HCT116 (cell line): ENCODE results near the gene LRCH1. TPM values are rescaled to one million over a fixed set of nuclear protein-coding genes. Genes with fewer than 3 reads are reported as not detected.

Experiments used
- ATAC-seq: fragments of 200-7000 bp; cut with Tn5 transposase; 2 replicates; pipeline ENCODE4 v1.9.1; 2020; ENCODE audit warnings: mild to moderate bottlenecking, moderate library complexity
- BruUV-seq: library from RNA; stranded (reverse); fragments of 400-500 nt; replicated peaks from 2 replicates; lab custom pipeline; 2021; lab: Mats Ljungman, UMichigan
- CTCF ChIA-PET: fragments of 300-600 bp; sonication (Branson Sonifier 250); formaldehyde crosslinking; loops from one replicate; lab custom pipeline; 2021; ENCODE audit warnings: antibody characterized with exemption; lab: Charles Lee
- POLR2A ChIA-PET: fragments of 300-600, 350-600 bp; sonication (Branson Sonifier 250); formaldehyde crosslinking; loops from one replicate; lab custom pipeline; 2021; ENCODE audit warnings: antibody characterized with exemption; lab: Charles Lee
- RAD21 ChIA-PET, 2 experiments: fragments of 300-600 bp; sonication (Branson Sonifier 250); formaldehyde crosslinking; loops; one replicate each; lab custom pipeline; 2023; ENCODE audit warnings: low total read pairs in 2 of 2; ENCODE audit not compliant: uncharacterized antibody in 2 of 2, unreplicated experiment in 2 of 2, low non-redundant PET in 1 of 2; lab: Charles Lee
- DNase-seq: peaks from one replicate; pipeline ENCODE4 v3.0.0-alpha.2; 2010; ENCODE audit warnings: low read depth, low spot score
- H2AFZ ChIP-seq: fragments of 200-600 bp; shearing (Covaris generic), sonication (generic); 2 replicates; pipeline ENCODE4 v1.6.1; 2017; ENCODE audit warnings: low read depth, mixed run types, mixed read lengths, antibody characterized with exemption, low read length; ENCODE audit not compliant: poor library complexity, severe bottlenecking
- H3K27ac ChIP-seq: 2 replicates; pipeline ENCODE4 v1.5.1; 2012; ENCODE audit warnings: low read depth, low read length
- H3K27me3 ChIP-seq: fragments of 200-600 bp; sonication (generic); 2 replicates; pipeline ENCODE4 v1.6.1; 2016; ENCODE audit warnings: mixed run types, low read length, mixed read lengths; ENCODE audit not compliant: insufficient read depth
- H3K36me3 ChIP-seq, 2 experiments: fragments of 200-500 bp in 1 of 2; fragments of 200-600 bp in 1 of 2; sonication (Bioruptor generic) in 1 of 2; sonication (generic) in 1 of 2; 2 replicates each; pipeline versions ENCODE4 v1.5.1 to v1.6.1; 2014 to 2016; ENCODE audit warnings: low read length in 2 of 2, inconsistent platforms in 1 of 2, mixed read lengths in 1 of 2, mixed run types in 1 of 2; ENCODE audit not compliant: insufficient read depth in 2 of 2, control insufficient read depth in 1 of 2
- H3K4me1 ChIP-seq, 2 experiments: fragments of 200-600 bp in 1 of 2; sonication (generic) in 1 of 2; 2 replicates each; pipeline versions ENCODE4 v1.5.1 to v1.6.1; 2012 to 2017; ENCODE audit warnings: low read length in 2 of 2, inconsistent platforms in 1 of 2, mild to moderate bottlenecking in 1 of 2, mixed read lengths in 1 of 2, mixed run types in 1 of 2, moderate library complexity in 1 of 2; ENCODE audit not compliant: insufficient read depth in 2 of 2, control insufficient read depth in 1 of 2
- H3K4me2 ChIP-seq: fragments of 200-600 bp; sonication (generic); 2 replicates; pipeline ENCODE4 v1.6.1; 2017; ENCODE audit warnings: mixed run types, low read length, mixed read lengths
- H3K4me3 ChIP-seq, 2 experiments: fragments of 200-600 bp in 1 of 2; sonication (generic) in 1 of 2; replicated peaks in 1 of 2; 2 replicates each; pipeline ENCODE4 v1.5.1; 2011 to 2016; ENCODE audit warnings: low read length in 2 of 2, control low read depth in 1 of 2, low read depth in 1 of 2, mild to moderate bottlenecking in 1 of 2, mixed read lengths in 1 of 2, mixed run types in 1 of 2
- H3K79me2 ChIP-seq: fragments of 200-600 bp; sonication (generic); 2 replicates; pipeline ENCODE4 v1.6.1; 2017; ENCODE audit warnings: mild to moderate bottlenecking, mixed run types, low read length, moderate library complexity, mixed read lengths; ENCODE audit not compliant: insufficient read depth
- H3K9ac ChIP-seq: fragments of 200-600 bp; sonication (generic); 2 replicates; pipeline ENCODE4 v1.6.1; 2016; ENCODE audit warnings: low read length, mixed read lengths
- H3K9me2 ChIP-seq: fragments of 200-600 bp; sonication (generic), shearing (Covaris generic); 2 replicates; pipeline ENCODE4 v1.6.1; 2017; ENCODE audit warnings: mixed run types, mild to moderate bottlenecking, moderate library complexity; ENCODE audit not compliant: insufficient read depth
- H3K9me3 ChIP-seq, 2 experiments: fragments of 200-500 bp in 1 of 2; fragments of 200-600 bp in 1 of 2; sonication (Bioruptor generic) in 1 of 2; sonication (generic) in 1 of 2; 2 replicates each; pipeline ENCODE4 v1.6.1; 2014 to 2017; ENCODE audit warnings: low read length in 2 of 2, mixed read lengths in 2 of 2, inconsistent platforms in 1 of 2, low read depth in 1 of 2, mild to moderate bottlenecking in 1 of 2, mixed run types in 1 of 2, moderate library complexity in 1 of 2; ENCODE audit not compliant: control insufficient read depth in 1 of 2, insufficient read depth in 1 of 2
- H4K20me1 ChIP-seq: fragments of 200-600 bp; sonication (generic), shearing (Covaris generic); 2 replicates; pipeline ENCODE4 v1.6.1; 2017; ENCODE audit warnings: mixed run types, mild to moderate bottlenecking, moderate library complexity; ENCODE audit not compliant: insufficient read depth
- CBX3 ChIP-seq: IDR thresholded peaks from 2 replicates; pipeline ENCODE4 v1.6.1; 2012; ENCODE audit warnings: low read depth
- EGR1 ChIP-seq: IDR thresholded peaks from 2 replicates; pipeline ENCODE4 v1.6.1; 2012; ENCODE audit warnings: low read depth
- EZH2 ChIP-seq: fragments of 200-600 bp; sonication (generic); IDR thresholded peaks from 2 replicates; pipeline ENCODE4 v1.6.1; 2017; ENCODE audit warnings: antibody characterized with exemption, mixed run types
- EZH2phosphoT487 ChIP-seq: fragments of 200-600 bp; IDR thresholded peaks from 2 replicates; pipeline ENCODE4 v1.6.1; 2018; ENCODE audit warnings: antibody characterized with exemption, borderline replicate concordance
- FOSL1 ChIP-seq: IDR thresholded peaks from 2 replicates; pipeline ENCODE4 v1.6.1; 2012; ENCODE audit warnings: low read depth
- JUND ChIP-seq: IDR thresholded peaks from 2 replicates; pipeline ENCODE4 v1.6.1; 2012
- POLR2AphosphoS5 ChIP-seq: IDR thresholded peaks from 2 replicates; pipeline ENCODE4 v1.6.1; 2011; ENCODE audit warnings: mild to moderate bottlenecking, low read depth, low read length, moderate library complexity
- RAD21 ChIP-seq: IDR thresholded peaks from 2 replicates; pipeline ENCODE4 v1.6.1; 2012; ENCODE audit warnings: low read depth, mild to moderate bottlenecking
- SIN3A ChIP-seq: IDR thresholded peaks from 2 replicates; pipeline ENCODE4 v1.6.1; 2012; ENCODE audit warnings: low read depth
- SP1 ChIP-seq: IDR thresholded peaks from 2 replicates; pipeline ENCODE4 v1.6.1; 2012; ENCODE audit warnings: low read depth
- SRF ChIP-seq: IDR thresholded peaks from 2 replicates; pipeline ENCODE4 v1.6.1; 2012; ENCODE audit warnings: low read depth
- YY1 ChIP-seq: IDR thresholded peaks from 2 replicates; pipeline ENCODE4 v1.6.1; 2011; ENCODE audit warnings: low read length, low read depth, moderate library complexity, mild to moderate bottlenecking; ENCODE audit not compliant: insufficient replicate concordance; ENCODE audit errors: extremely low read depth
- ZFX ChIP-seq: fragments of 450-650 bp; IDR thresholded peaks from 2 replicates; pipeline ENCODE4 v1.6.1; 2017
- ZNF274 ChIP-seq: fragments of 200-500 bp; sonication (Bioruptor generic); IDR thresholded peaks from 2 replicates; pipeline ENCODE4 v1.6.1; 2014; ENCODE audit warnings: mild to moderate bottlenecking, low read depth, low read length, inconsistent platforms
- intact Hi-C: fragments of 100-400 bp; cut with micrococcal nuclease; formaldehyde crosslinking; loops from 2 replicates; pipeline ENCODE4 v1.10.0; 2022
- total RNA-seq: library from RNA; stranded (reverse); gene quantifications from one replicate; pipeline ENCODE4 v1.2.1, GENCODE V29; 2021; ENCODE audit not compliant: unreplicated experiment
- TF ChIP-seq, protein P1 (sequence below): IDR thresholded peaks from 2 replicates; pipeline ENCODE4 v1.6.1; 2012
- TF ChIP-seq, protein P2 (sequence below): IDR thresholded peaks from 2 replicates; pipeline ENCODE4 v1.6.1; 2011; ENCODE audit warnings: mild to moderate bottlenecking, low read length, moderate library complexity; ENCODE audit not compliant: insufficient replicate concordance; ENCODE audit errors: extremely low read depth
- TF ChIP-seq, protein P3 (sequence below): IDR thresholded peaks from 2 replicates; pipeline ENCODE4 v1.6.1; 2012
- TF ChIP-seq, protein P4 (sequence below), 3 experiments: fragments of 200-600 bp in 1 of 3; sonication (generic) in 1 of 3; IDR thresholded peaks in 2 of 3; conservative IDR thresholded peaks in 1 of 3; 2 replicates each; pipeline ENCODE4 v1.5.1; 2012 to 2017; ENCODE audit warnings: low read depth in 2 of 3, low read length in 2 of 3, antibody characterized with exemption in 1 of 3, borderline replicate concordance in 1 of 3, control low read depth in 1 of 3, mild to moderate bottlenecking in 1 of 3, mixed read lengths in 1 of 3, mixed run types in 1 of 3, moderate library complexity in 1 of 3; ENCODE audit not compliant: insufficient read depth in 1 of 3

Gene LRCH1
- total RNA-seq, 1 experiment from 2014 or later: 15.6 TPM

DNA sequence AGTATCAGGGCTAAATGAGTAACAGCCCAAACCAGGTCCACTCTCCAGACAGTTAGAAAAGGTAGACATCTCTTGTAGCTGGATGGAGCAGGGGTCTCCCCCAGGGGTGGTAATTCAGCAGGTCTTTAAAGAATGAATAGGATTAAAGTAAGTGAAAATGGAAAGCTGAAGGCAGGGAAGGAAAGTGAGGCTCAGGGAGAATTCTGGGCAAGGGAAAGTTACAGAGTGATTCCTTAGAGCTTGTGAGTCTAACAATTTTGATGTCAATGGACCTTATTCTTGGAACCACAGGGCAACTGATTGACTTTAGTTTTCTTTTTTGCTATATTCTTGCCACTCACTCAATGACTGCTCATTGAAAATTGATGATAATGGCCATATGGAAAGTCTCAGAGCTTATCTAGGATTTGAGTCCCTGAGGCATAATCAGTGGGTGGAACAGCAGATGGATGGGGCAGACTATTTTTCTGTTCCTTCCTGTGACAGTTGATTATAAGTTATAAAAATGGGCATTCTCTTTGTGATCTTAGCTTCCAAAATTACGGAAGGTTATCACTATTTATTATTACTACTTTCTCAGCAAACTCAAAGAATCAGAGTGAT lies 76.9 kb downstream of the LRCH1 start:
- no peaks in the 10 kb centered on the region for H3K27me3 ChIP-seq
- no peak overlapping the region for H3K4me2 ChIP-seq
- no peaks in the 10 kb centered on the region for H3K9me2 ChIP-seq
- ChIA-PET CTCF (interaction anchor here (1.4 kb wide), 1 partner anchor 27 kb away, joined by 3 read pairs; no protein-coding TSS in a partner anchor), POLR2A (no interaction called here), RAD21 (no interaction called here)
- TF ChIP-seq POLR2AphosphoS5: no peak
- no peak for TF ChIP-seq SP1
- TF ChIP-seq EZH2phosphoT487: no peak
- no peak for TF ChIP-seq JUND
- TF ChIP-seq RAD21: no peak
- TF ChIP-seq, protein P1, sequence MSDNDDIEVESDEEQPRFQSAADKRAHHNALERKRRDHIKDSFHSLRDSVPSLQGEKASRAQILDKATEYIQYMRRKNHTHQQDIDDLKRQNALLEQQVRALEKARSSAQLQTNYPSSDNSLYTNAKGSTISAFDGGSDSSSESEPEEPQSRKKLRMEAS: no peak
- TF ChIP-seq ZFX: no peak
- no peak for TF ChIP-seq CBX3
- TF ChIP-seq, protein P2, sequence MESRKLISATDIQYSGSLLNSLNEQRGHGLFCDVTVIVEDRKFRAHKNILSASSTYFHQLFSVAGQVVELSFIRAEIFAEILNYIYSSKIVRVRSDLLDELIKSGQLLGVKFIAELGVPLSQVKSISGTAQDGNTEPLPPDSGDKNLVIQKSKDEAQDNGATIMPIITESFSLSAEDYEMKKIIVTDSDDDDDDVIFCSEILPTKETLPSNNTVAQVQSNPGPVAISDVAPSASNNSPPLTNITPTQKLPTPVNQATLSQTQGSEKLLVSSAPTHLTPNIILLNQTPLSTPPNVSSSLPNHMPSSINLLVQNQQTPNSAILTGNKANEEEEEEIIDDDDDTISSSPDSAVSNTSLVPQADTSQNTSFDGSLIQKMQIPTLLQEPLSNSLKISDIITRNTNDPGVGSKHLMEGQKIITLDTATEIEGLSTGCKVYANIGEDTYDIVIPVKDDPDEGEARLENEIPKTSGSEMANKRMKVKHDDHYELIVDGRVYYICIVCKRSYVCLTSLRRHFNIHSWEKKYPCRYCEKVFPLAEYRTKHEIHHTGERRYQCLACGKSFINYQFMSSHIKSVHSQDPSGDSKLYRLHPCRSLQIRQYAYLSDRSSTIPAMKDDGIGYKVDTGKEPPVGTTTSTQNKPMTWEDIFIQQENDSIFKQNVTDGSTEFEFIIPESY: no peak
- no peak for TF ChIP-seq SIN3A
- TF ChIP-seq EGR1: no peak
- no peak for TF ChIP-seq YY1
- TF ChIP-seq, protein P3, sequence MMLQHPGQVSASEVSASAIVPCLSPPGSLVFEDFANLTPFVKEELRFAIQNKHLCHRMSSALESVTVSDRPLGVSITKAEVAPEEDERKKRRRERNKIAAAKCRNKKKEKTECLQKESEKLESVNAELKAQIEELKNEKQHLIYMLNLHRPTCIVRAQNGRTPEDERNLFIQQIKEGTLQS: no peak
- TF ChIP-seq, protein P4, sequence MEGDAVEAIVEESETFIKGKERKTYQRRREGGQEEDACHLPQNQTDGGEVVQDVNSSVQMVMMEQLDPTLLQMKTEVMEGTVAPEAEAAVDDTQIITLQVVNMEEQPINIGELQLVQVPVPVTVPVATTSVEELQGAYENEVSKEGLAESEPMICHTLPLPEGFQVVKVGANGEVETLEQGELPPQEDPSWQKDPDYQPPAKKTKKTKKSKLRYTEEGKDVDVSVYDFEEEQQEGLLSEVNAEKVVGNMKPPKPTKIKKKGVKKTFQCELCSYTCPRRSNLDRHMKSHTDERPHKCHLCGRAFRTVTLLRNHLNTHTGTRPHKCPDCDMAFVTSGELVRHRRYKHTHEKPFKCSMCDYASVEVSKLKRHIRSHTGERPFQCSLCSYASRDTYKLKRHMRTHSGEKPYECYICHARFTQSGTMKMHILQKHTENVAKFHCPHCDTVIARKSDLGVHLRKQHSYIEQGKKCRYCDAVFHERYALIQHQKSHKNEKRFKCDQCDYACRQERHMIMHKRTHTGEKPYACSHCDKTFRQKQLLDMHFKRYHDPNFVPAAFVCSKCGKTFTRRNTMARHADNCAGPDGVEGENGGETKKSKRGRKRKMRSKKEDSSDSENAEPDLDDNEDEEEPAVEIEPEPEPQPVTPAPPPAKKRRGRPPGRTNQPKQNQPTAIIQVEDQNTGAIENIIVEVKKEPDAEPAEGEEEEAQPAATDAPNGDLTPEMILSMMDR (IDR thresholded peaks at IDR 0.05 in 2 of 3, conservative IDR thresholded peaks at IDR 0.05 in 1 of 3; ENCODE audit: borderline replicate concordance in 1 of 3, insufficient read depth in 1 of 3, low read depth in 2 of 3, low read length in 2 of 3): no peak
- TF ChIP-seq FOSL1: no peak
- no peak for TF ChIP-seq ZNF274
- TF ChIP-seq SRF: no peak
- no peak for TF ChIP-seq EZH2
- no peak overlapping the region for H2AFZ ChIP-seq
- peaks cover 5 to 17% of the 10 kb centered on the region in 2 experiments for H3K4me1 ChIP-seq
- ATAC-seq: no peak
- no peak overlapping the region for H3K4me3 ChIP-seq
- no peak overlapping the region for H3K9ac ChIP-seq
- no peak overlapping the region for H3K27ac ChIP-seq
- H4K20me1 ChIP-seq: no peaks in the 10 kb centered on the region
- BruUV-seq: no TSS peak
- H3K36me3 ChIP-seq: no peaks in the 10 kb centered on the region
- no peak for DNase-seq
- intact Hi-C loops: no loop called here
- no peaks in the 10 kb centered on the region for H3K9me3 ChIP-seq
- peaks cover 60% of the 10 kb centered on the region for H3K79me2 ChIP-seq
